Tibial nerve (tissue), 4 donors: ENCODE measurements around the gene CPEB1. TPM values are rescaled to one million over a fixed set of nuclear protein-coding genes. Genes with fewer than 3 reads are reported as not detected.
"Not testable (repeated sequence)": the region's sequence is repeated elsewhere in the genome, so short reads cannot be mapped to it uniquely, and the experiment has no call there.

ENCODE experiments used
- DNase-seq, 2 donors: peaks; one replicate each; pipeline ENCODE4 v3.0.0-alpha.2; 2019; ENCODE audit warnings: low spot score in 2 of 2
- H3K27ac ChIP-seq, 4 donors: fragments of 200-600 bp; sonication (generic) in 3 of 4; one replicate each; pipeline ENCODE4 v1.5.1; 2017 to 2019; ENCODE audit warnings: mild to moderate bottlenecking in 1 of 4
- H3K27me3 ChIP-seq, 2 donors: fragments of 200-600 bp; sonication (generic) in 1 of 2; one replicate each; pipeline versions ENCODE4 v1.5.1 to v1.6.0; 2017 to 2019
- H3K36me3 ChIP-seq, 3 donors: fragments of 200-600 bp; sonication (generic); one replicate each; pipeline ENCODE4 v1.5.1; 2018 to 2019
- H3K4me1 ChIP-seq, 4 donors: fragments of 200-600 bp; sonication (generic) in 3 of 4; one replicate each; pipeline ENCODE4 v1.5.1; 2017 to 2019
- H3K4me3 ChIP-seq, 4 donors: fragments of 200-600 bp; sonication (generic) in 3 of 4; one replicate each; pipeline ENCODE4 v1.5.1; 2017 to 2019; ENCODE audit warnings: mild to moderate bottlenecking in 1 of 4, moderate library complexity in 1 of 4
- H3K9me3 ChIP-seq, 4 donors: fragments of 200-600 bp; sonication (generic) in 3 of 4; one replicate each; pipeline ENCODE4 v1.5.1; 2017 to 2019
- CTCF ChIP-seq, 5 experiments: fragments of 200-600 bp in 3 of 5; fragments of 450-650 bp in 2 of 5; sonication (generic) in 3 of 5; IDR thresholded peaks; one replicate each; pipeline ENCODE4 v1.5.1; 2016 to 2019; ENCODE audit warnings: antibody characterized with exemption in 5 of 5, mild to moderate bottlenecking in 3 of 5, moderate library complexity in 2 of 5
- EP300 ChIP-seq, 2 donors: sonication (generic); formaldehyde crosslinking; IDR thresholded peaks; one replicate each; pipeline ENCODE4 v1.6.1; 2017; ENCODE audit warnings: antibody characterized with exemption in 2 of 2, mild to moderate bottlenecking in 1 of 2
- POLR2A ChIP-seq, 2 donors: fragments of 450-650 bp; IDR thresholded peaks; one replicate each; pipeline ENCODE4 v1.6.1; 2017; ENCODE audit warnings: antibody characterized with exemption in 2 of 2, mild to moderate bottlenecking in 2 of 2, moderate library complexity in 2 of 2
- WGBS, 2 donors: methylation state at CpG; one replicate each; pipeline ENCODE4 v1.1.5; 2018; 5-methylcytosine and 5-hydroxymethylcytosine counted together
- total RNA-seq, 4 donors: library from RNA; depleted of rRNA; stranded (reverse); fragments of >200 nt; gene quantifications; one replicate each; pipeline ENCODE4 v1.1.0, GENCODE V29; 2016

Gene CPEB1
- total RNA-seq, 4 donors from 2014 or later = 16.2 to 29.5 (median 23.0) TPM

DNA sequence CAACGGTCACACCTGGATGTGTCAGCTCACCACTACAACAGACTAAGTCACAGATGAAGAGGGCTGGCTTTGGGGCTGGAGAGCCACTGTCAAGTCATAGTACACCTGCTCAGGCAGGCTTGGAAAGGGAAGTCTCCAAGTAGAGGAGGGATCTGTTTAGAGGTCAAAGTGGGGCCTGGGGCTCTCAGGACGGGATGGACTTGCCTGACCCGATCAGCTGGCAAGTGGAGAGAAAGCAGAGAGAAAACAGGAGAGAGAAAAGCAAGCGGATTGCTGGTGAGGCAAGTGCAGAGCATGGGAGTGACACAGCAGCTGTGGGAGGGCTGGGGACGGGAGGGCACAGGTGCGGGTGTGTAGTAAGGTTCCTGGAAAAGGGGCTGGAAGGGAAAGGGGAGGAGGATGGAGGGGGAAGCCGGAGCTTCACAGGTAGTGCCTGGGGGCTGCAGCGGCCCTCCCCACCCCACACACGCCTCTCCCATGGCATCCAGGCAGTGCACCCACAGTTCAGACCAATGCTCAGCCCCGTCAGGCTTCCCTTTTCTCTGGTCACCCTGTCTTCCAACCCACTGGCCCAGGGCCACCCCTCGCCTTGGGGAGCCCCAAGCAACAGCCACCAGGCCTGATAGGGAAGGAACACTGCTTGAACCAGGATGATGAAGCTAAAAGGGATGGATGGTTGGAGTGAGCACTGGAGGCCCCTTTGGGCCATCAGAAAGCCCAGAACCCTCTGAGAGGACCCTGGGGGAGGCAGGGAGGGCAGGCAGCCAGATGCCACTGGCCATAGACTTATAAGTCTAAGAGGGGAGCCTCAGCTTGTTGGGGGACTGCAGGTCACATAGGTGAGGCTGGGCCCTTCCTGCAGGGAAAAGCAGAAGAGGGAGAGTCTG, 115.4 kb downstream of the CPEB1 start:
- no peak for TF ChIP-seq EP300 (IDR thresholded peaks at IDR 0.05)
- TF ChIP-seq CTCF (IDR thresholded peaks at IDR 0.05) = no peak
- no peak for TF ChIP-seq POLR2A (IDR thresholded peaks at IDR 0.05)
- H3K27me3 ChIP-seq = no peaks in the 10 kb centered on the region
- H3K4me1 ChIP-seq = peaks cover 0 to 12% (median 2%) of the 10 kb centered on the region in 4 donors
- H3K4me3 ChIP-seq = no peak overlapping the region
- no peak for DNase-seq
- H3K27ac ChIP-seq = no peak overlapping the region
- H3K36me3 ChIP-seq = peaks cover 0 to 46% (median 0%) of the 10 kb centered on the region in 3 donors
- WGBS, 2 donors = 82 to 85% methylated on average over 11 of the region's 11 CpGs
- H3K9me3 ChIP-seq = no peaks in the 10 kb centered on the region

DNA sequence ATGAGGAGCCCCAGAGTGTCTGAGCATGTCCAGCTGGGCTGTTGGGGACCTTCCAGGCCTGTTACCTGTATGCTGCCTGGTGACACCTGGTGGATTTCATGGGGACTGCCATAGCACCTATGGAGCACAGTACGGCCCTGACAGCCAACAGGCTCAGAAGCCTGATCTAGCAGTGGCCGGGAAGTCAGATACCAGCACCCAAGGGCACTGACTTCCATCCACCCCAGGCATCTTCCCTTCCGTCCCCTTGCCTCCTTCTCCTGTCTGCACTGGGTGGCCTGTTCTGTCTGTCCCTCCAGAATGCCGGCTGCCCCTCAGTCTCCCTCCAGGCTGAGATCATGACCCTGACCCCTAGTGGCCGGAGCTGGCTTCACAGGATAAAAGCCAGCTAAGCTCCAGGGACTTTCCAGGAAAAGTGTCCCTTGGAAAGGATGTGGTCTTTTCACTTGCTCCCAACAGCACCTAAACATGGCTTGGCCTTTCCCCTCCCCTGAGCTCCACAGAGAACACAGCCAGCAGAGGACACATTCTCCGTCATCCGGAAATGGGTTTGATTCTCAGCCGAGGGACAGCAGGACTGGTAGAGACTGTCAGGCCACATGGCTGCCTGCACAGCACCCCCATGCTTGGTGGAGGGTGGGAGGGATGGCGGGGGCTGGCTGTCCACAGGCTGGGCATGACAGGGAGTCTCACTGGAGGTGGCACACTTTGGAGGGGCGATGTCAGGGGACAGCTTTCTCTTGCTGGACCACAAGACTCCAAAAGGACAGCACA, 116.4 kb downstream of the CPEB1 start:
- 15 to 18% methylated on average over 10 of the region's 10 CpGs for WGBS, 2 donors
- Histone ChIP-seq H3K4me1 (peaks cover 0 to 5% (median 2%) of the 10 kb centered on the region in 4 donors), H3K36me3 (peaks cover 0 to 37% (median 0%) of the 10 kb centered on the region in 3 donors), H3K27ac (no peak overlapping the region), H3K27me3 (no peaks in the 10 kb centered on the region), H3K9me3 (no peaks in the 10 kb centered on the region), H3K4me3 (peak overlapping the region in 1 of 4 donors; percentile 23)
- TF ChIP-seq POLR2A (IDR thresholded peaks at IDR 0.05) (no peak), CTCF (IDR thresholded peaks at IDR 0.05) (peak; percentile 74 to 80 (median 78))
- peak; percentile 35 to 53 for DNase-seq

DNA sequence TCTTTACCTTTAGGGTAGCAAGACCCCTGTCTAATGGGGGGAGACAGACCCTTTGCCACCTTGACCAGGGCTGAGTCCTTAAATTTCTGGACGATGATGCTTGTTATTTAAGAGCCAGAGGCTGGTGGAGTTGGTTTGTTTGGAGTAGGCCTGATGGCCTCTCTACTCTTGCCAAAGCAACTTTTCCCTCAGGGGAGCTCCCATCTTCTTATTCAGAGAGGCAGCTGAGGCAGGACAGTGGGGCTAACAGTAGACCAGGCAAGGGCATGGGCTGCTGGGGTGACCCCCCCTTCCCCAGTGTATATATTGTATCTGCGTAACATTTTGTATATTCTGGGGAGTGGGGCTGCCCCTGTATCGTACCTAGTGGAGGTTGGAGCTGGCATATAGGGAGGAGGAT, 117.2 kb downstream of the CPEB1 start:
- no peak for DNase-seq
- Histone ChIP-seq H3K36me3 (peaks cover 0 to 29% (median 0%) of the 10 kb centered on the region in 3 donors), H3K9me3 (no peaks in the 10 kb centered on the region), H3K27ac (no peak overlapping the region), H3K4me3 (no peak overlapping the region), H3K27me3 (no peaks in the 10 kb centered on the region), H3K4me1 (peaks cover 0 to 5% (median 2%) of the 10 kb centered on the region in 4 donors)
- WGBS, 2 donors = 83 to 86% methylated on average over 3 of the region's 3 CpGs
- no peak for TF ChIP-seq CTCF (IDR thresholded peaks at IDR 0.05)
- TF ChIP-seq EP300 (IDR thresholded peaks at IDR 0.05) = no peak
- TF ChIP-seq POLR2A (IDR thresholded peaks at IDR 0.05) = no peak

- H3K27ac ChIP-seq, H3K27me3 ChIP-seq, H3K4me1 ChIP-seq, H3K9me3 ChIP-seq, DNase-seq, H3K36me3 ChIP-seq: not testable (repeated sequence)
- H3K4me3 ChIP-seq = peak overlapping the region in 1 of 4 donors; percentile 18
- WGBS, 2 donors = no CpG with 5 or more reads among the region's 48 CpGs
Observed at GRCh38 chr15:82513587-82513986, 133.6 kb downstream of the CPEB1 start.

DNA sequence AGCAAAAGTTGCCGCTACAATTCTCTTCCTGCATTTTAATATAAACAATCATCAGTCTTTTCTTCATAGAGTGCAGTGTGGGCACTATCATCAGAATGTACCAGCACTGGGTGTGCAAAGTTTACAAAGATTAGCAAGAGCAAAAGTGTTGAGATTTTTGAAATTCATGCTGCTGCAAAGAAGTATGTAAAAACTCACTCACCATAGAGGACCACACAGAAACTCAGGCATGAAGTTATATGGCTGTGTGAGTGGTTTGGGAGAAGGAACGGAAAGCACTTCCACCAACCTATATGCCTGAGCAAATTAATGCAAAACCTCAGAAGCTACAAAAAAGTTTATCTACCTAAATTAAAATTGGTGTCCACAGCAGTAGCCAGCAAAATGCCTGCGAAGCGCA, 139.5 kb downstream of the CPEB1 start:
- WGBS, 2 donors = 65 to 81% methylated on average over 4 of the region's 4 CpGs
- H3K27me3 ChIP-seq, H3K27ac ChIP-seq, H3K4me3 ChIP-seq, H3K36me3 ChIP-seq, H3K9me3 ChIP-seq, H3K4me1 ChIP-seq, DNase-seq: not testable (repeated sequence)

DNA sequence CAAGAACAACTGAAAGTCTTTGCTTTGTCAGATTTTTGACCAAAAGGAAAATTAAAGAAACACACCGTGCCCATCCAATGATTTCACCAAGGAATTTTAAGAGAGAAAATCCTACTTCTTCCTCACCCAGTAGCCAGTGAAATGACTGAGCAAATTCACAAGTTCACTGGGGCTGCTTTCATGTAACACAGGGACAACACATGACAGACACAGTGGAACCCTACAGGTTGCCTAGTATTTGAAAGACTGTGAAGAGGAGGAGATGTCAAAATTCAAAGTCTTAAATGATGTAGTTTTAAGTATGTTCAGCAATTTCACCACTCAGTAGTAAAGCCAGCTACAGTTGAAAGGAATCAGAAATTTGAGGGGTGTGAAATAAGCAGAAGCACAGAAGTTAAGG, 140.1 kb downstream of the CPEB1 start:
- H3K27me3 ChIP-seq, H3K4me3 ChIP-seq, H3K27ac ChIP-seq, H3K4me1 ChIP-seq, DNase-seq, H3K9me3 ChIP-seq, H3K36me3 ChIP-seq: not testable (repeated sequence)
- 57 to 67% methylated on average over 1 of the region's 1 CpG for WGBS, 2 donors

DNA sequence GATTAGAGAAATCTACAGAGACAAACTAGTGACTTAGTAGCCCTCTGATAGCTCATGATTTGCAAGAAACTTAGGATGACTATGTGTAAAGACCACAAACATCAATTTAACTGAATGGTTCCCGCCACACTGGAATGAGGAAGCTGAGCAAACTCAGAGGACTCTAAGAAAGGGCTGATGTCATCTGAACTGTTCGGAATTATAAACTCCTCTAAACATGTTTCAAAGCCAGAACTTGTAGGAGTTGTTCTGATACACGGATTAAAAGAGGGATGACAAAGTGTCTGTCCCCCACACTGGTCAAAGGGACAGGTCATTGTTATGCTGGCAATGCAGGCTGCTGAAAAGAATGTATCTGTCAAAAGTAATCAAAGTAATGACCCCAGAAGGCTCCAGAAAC, 141.3 kb downstream of the CPEB1 start:
- H3K36me3 ChIP-seq, DNase-seq, H3K9me3 ChIP-seq, H3K4me1 ChIP-seq, H3K27ac ChIP-seq, H3K27me3 ChIP-seq, H3K4me3 ChIP-seq: not testable (repeated sequence)
- WGBS, 2 donors = no CpG with 5 or more reads among the region's 3 CpGs

DNA sequence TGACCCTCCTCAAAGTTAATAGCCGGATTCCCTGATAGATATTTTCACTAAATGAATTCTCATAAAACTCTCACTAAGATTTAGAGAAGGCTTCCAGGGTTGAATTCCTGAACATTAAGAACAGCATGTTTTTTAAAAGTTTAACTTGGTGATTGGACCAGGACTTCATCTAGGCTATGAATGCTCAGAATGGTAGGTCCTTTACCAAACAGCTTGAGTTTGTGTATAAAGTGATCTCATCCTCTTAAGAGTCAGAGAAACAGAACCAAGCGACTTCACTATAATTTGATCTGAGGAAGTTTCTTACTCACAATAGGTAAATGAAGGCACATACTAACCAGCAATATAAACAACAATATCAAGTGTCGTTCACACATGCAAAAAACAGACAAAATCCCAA, 143.1 kb downstream of the CPEB1 start:
- H3K9me3 ChIP-seq, DNase-seq, H3K4me3 ChIP-seq, H3K36me3 ChIP-seq, H3K27ac ChIP-seq, H3K27me3 ChIP-seq, H3K4me1 ChIP-seq: not testable (repeated sequence)
- 70% methylated on average over 1 of the region's 3 CpGs; no CpG with 5 or more reads in 1 of the 2 donors for WGBS, 2 donors

- H3K27me3 ChIP-seq, H3K36me3 ChIP-seq, H3K4me3 ChIP-seq, H3K27ac ChIP-seq, DNase-seq, H3K9me3 ChIP-seq, H3K4me1 ChIP-seq: not testable (repeated sequence)
- WGBS, 2 donors = 25 to 33% methylated on average over 3 to 4 of the region's 7 CpGs
Observed at GRCh38 chr15:82502700-82503339, 144.3 kb downstream of the CPEB1 start.
